DMS 273 treated with DMSO at 0.1 percent for 48 hours (cell line): Measurements from ENCODE around the gene RNF224.
"Not testable (repeated sequence)": the region's sequence is repeated elsewhere in the genome, so short reads cannot be mapped to it uniquely, and the experiment has no call there.

Experiments
- DNase-seq: peaks from one replicate; lab custom pipeline; 2025; lab: John Stamatoyannopoulos, UW

Gene RNF224

GRCh38 chr9:137254624-137255447 lies 27.5 kb downstream of the RNF224 start, which contains the start of gene NELFB:
TSS of gene NELFB (plus strand) at chr9:137255327.
- no peak for DNase-seq

GRCh38 chr9:137255448-137256114 lies 28.3 kb downstream of the RNF224 start:
- no peak for DNase-seq

GRCh38 chr9:137256362-137256761 lies 29.1 kb downstream of the RNF224 start:
- no peak for DNase-seq

GRCh38 chr9:137256856-137257255 lies 29.6 kb downstream of the RNF224 start:
- DNase-seq, result no peak

DNA sequence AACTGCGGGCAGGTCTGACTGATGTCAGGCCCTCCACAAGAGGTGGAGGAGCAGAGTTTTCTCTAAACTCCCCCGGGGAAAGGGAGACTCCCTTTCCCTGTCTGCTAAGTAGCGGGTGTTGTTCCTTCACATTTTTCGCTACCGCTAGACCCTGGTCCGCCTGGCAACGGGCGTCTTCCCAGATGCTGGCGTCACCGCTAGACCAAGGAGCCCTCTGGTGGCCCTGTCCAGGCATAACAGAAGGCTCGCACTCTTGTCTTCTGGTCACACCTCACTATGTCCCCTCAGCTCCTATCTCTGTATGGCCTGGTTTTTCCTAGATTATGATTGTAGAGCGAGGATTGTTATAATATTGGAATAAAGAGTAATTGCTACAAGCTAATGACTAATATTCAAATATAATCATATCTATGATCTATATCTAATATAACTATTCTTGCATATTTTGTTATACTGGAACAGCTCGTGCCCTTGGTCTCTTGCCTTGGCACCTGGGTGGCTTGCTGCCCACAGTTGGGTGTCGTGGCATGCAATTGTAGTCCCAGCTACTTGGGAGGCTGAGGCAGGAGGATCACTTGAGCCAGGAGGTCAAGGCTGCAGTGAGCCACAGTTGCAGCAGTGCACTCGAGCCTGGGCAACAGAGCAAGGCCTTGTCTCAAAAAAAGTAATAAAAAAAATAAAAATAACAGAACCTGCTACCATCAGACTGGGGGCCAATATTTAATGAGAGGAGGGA lies 35.0 kb downstream of the RNF224 start:
- not testable (repeated sequence) for DNase-seq

DNA sequence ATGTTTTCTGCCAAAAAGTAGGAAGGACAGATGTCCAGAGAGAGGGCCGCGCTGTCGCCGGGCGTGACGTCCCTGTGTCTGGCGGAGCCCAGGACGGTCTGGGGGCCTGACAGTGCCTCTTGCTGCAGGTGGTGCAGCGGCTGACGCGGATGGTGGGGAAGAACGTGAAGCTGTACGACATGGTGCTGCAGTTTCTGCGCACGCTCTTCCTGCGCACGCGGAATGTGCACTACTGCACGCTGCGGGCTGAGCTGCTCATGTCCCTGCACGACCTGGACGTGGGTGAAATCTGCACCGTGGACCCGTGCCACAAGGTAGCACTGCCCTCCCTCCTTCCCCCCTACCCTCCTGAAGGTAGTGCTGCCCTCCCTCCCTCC lies 35.6 kb downstream of the RNF224 start:
- no peak for DNase-seq

DNA sequence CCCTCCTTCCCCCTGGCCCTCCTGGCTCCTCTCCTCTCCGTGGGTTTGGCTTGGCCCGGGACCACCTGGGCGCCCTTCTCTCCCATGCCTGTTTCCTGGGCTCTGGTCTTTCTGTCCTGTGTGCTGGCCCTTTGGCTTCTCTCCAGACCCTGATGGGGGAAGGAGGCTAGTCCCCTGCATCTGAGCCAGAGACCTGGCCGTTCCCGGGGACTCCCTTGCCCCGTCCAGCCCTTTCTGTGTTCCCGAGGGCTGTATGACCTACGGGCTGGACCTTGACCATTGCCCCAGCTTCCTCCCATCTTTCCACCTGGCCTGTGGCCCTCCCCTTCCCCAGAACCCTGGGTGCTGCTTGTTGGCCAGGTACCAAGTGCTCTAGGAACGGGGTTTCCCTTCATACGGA lies 36.2 kb downstream of the RNF224 start:
- DNase-seq, result no peak

GRCh38 chr9:137264067-137264466 lies 36.8 kb downstream of the RNF224 start:
- no peak for DNase-seq

GRCh38 chr9:137265496-137266161 lies 38.3 kb downstream of the RNF224 start:
- DNase-seq, result no peak

- DNase-seq, result no peak
These were observed 38.8 kb downstream of the RNF224 start for GRCh38 chr9:137266162-137266527.

DNA sequence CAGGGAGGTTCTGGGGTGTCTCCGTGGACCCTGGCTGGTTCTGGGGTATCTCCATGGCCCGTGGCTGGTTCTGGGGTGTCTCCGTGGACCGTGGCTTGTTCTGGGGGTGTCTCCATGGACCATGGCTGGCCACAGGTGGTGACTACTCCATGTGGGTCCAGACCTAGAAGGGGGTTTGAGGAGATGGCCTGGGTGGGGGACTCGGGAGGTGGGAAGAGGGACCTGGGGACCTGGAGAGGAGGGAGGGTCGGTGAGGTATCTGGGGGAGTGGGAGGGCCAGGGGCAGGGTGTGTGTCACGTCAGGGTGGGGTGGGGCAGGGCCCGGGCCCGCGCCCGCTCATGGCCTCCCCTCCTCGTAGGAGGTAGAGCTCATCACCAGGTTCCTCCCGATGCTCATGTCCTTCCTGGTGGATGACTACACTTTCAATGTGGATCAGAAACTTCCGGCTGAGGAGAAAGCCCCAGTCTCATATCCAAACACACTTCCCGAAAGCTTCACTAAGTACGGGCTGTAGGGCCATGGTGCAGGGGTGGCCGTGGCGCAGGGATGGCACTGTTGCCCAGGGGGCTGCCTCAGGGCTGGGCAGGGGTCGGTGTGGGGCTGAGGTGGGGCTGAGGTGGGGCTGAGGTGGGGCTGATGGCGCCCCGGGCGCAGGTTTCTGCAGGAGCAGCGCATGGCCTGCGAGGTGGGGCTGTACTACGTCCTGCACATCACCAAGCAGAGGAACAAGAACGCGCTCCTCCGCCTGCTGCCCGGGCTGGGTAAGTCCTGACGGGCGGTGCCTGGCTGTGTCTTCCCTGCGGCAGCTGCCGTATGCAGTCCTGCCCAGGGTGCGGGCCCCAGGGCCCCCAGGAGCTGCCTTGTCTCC lies 39.5 kb downstream of the RNF224 start:
- no peak for DNase-seq

DNA sequence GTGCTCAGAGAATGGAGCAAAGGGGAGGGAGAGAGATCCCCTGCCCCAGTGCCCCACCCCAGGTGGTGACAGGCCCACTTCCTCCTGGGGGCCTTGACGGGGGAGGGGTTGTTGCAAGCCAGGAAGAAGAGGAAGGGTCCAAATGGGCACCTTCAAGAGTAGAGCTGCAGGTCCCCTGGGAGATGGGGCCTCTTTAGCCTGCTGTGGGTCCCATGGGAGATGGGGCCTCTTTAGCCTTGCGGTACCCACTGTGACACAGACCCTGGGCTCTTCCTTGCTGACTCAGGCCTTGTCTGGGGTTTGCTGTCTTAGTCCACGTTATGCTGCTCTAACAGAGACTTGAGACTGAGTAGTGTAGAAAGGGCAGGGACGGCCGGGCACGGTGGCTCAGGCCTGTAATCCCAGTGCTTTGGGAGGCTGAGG lies 40.6 kb downstream of the RNF224 start:
- no peak for DNase-seq

DNA sequence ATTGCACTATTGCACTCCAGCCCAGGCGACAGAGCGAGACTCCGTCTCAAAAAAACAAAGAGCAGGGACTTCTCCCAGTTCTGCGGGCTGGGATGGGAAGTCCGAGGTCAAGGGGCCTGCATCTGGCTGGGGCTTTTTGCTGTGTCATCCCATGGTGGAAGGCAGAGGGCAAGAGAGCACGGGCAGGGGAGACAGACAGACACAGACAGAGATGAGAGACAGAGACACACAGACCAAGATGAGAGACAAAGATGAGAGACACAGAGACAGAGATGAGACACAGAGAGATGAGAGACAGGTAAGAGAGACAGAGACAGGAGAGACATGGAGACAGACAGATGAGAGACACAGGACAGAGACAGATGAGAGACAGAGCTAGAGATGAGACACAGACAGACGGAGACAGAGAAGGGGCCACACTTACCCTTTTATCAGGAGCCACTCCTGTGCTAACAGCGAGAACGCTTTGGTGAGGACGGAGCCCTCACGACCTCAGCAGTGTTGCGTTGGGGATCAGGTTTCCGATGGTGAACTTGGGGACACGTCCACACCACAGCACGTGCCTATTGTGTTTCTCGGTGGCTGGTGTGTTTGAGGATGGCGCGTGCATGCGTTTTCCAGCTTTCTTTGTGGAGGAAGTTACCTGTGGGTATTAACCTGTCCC lies 41.4 kb downstream of the RNF224 start:
- no peak for DNase-seq

- DNase-seq, result no peak
These were observed 42.0 kb downstream of the RNF224 start for GRCh38 chr9:137269231-137269772.

DNA sequence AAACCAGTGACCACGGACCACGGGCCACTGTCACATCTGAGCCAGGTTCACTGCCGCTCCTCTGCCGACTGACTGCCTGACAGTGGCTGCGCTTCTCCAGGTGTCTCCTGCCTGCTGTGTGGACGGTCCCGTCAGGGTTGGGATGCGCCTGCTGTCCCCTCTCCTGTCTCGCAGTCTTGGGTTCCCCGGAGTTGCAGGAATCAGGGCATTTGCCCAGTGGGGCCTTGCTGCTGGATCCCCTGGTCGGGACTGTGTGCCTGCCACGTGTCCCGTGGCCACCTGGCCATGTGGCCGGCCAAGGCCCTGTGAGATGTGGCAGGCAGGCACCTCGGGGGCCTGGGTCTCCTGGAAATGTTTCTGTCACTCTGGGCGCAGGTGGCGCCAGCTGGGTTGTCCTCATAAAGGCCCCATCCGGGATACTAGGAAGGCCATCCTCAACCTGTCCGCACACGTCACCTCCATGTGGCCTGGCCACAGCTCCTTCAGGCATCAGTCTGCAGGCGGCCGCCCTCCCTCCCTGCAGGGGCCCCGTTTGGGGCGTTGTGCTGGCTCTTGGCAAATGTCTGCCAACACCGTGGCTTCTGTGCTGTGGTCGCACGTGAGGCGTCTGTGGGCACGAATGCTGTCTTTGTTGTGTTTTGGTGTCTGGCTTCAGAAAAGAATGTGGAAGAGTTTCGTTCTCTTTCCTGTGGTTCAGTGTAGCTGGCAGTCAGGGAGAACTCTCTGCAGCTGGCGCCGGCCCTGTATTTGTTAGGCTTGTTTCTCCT lies 43.8 kb downstream of the RNF224 start:
- no peak for DNase-seq

GRCh38 chr9:137271696-137272076 lies 44.4 kb downstream of the RNF224 start:
- DNase-seq, result no peak

GRCh38 chr9:137272241-137273094 lies 45.2 kb downstream of the RNF224 start:
- DNase-seq, result no peak

GRCh38 chr9:137273095-137273490 lies 45.8 kb downstream of the RNF224 start:
- DNase-seq, result no peak
